H9 (cell line): ENCODE results near the gene PPP2R3C. TPM values are rescaled to one million over a fixed set of nuclear protein-coding genes. Genes with fewer than 3 reads are reported as not detected.

Experiments used
- DNase-seq: peaks from one replicate; pipeline ENCODE4 v3.0.0-alpha.2; 2017
- H2AFZ ChIP-seq: one replicate; pipeline ENCODE4 v1.6.1; 2013; ENCODE audit warnings: mild to moderate bottlenecking, low read length, control low read depth, moderate library complexity
- H2AK5ac ChIP-seq: 2 replicates; pipeline ENCODE4 v1.6.1; 2013; ENCODE audit warnings: low read length, control low read depth, mixed read lengths; ENCODE audit not compliant: insufficient read length
- H2BK120ac ChIP-seq: one replicate; pipeline ENCODE4 v1.6.1; 2013; ENCODE audit warnings: low read depth, mild to moderate bottlenecking, low read length, control low read depth, inconsistent platforms; ENCODE audit not compliant: poor library complexity, severe bottlenecking
- H2BK12ac ChIP-seq: 2 replicates; pipeline ENCODE4 v1.6.1; 2013; ENCODE audit warnings: low read length, control low read depth, mixed read lengths, low read depth; ENCODE audit not compliant: insufficient read length
- H2BK15ac ChIP-seq: 2 replicates; pipeline ENCODE4 v1.6.1; 2013; ENCODE audit warnings: low read depth, low read length, control low read depth
- H2BK20ac ChIP-seq: one replicate; pipeline ENCODE4 v1.6.1; 2013; ENCODE audit warnings: low read depth, mild to moderate bottlenecking, low read length, control low read depth, inconsistent platforms; ENCODE audit not compliant: poor library complexity, severe bottlenecking
- H2BK5ac ChIP-seq: 2 replicates; pipeline ENCODE4 v1.6.1; 2013; ENCODE audit warnings: low read length, control low read depth, mixed read lengths; ENCODE audit not compliant: insufficient read length
- H3K14ac ChIP-seq: 2 replicates; pipeline ENCODE4 v1.6.1; 2013; ENCODE audit warnings: low read length, control low read depth; ENCODE audit not compliant: insufficient read depth
- H3K18ac ChIP-seq: 2 replicates; pipeline ENCODE4 v1.6.1; 2013; ENCODE audit warnings: low read depth, mild to moderate bottlenecking, mixed read lengths, low read length, control low read depth; ENCODE audit not compliant: insufficient read length
- H3K23ac ChIP-seq: 2 replicates; pipeline ENCODE4 v1.6.1; 2013; ENCODE audit warnings: low read length, control low read depth, mixed read lengths, low read depth; ENCODE audit not compliant: insufficient read length
- H3K23me2 ChIP-seq: 2 replicates; pipeline ENCODE4 v1.6.1; 2013; ENCODE audit warnings: low read depth, mild to moderate bottlenecking, mixed read lengths, low read length, control low read depth; ENCODE audit not compliant: insufficient read length, poor library complexity, severe bottlenecking
- H3K27ac ChIP-seq: 2 replicates; pipeline ENCODE4 v1.5.1; 2013; ENCODE audit warnings: low read length, control low read depth, mixed read lengths, low read depth; ENCODE audit not compliant: insufficient read length
- H3K27me3 ChIP-seq: 2 replicates; pipeline ENCODE4 v1.6.1; 2013; ENCODE audit warnings: low read length, control low read depth, inconsistent platforms; ENCODE audit not compliant: insufficient read depth
- H3K4ac ChIP-seq: 2 replicates; pipeline ENCODE4 v1.6.1; 2013; ENCODE audit warnings: low read depth, mild to moderate bottlenecking, control low read depth, inconsistent platforms, low read length, moderate library complexity
- H3K4me1 ChIP-seq: 2 replicates; pipeline ENCODE4 v1.6.1; 2013; ENCODE audit warnings: low read length, control low read depth, inconsistent platforms; ENCODE audit not compliant: insufficient read depth
- H3K4me2 ChIP-seq: 2 replicates; pipeline ENCODE4 v1.6.1; 2013; ENCODE audit warnings: low read length, control low read depth, mixed read lengths; ENCODE audit not compliant: insufficient read length, insufficient read depth
- H3K56ac ChIP-seq: 2 replicates; pipeline ENCODE4 v1.6.1; 2013; ENCODE audit warnings: low read depth, mild to moderate bottlenecking, mixed read lengths, low read length, control low read depth; ENCODE audit not compliant: insufficient read length
- H3K79me1 ChIP-seq: 2 replicates; pipeline ENCODE4 v1.6.1; 2013; ENCODE audit warnings: low read depth, mild to moderate bottlenecking, moderate library complexity, low read length, control low read depth, inconsistent platforms; ENCODE audit not compliant: insufficient read depth, poor library complexity, severe bottlenecking
- H3K79me2 ChIP-seq: 2 replicates; pipeline ENCODE4 v1.6.1; 2013; ENCODE audit warnings: low read length, control low read depth, inconsistent platforms; ENCODE audit not compliant: insufficient read depth
- H3K9ac ChIP-seq: 2 replicates; pipeline ENCODE4 v1.6.1; 2013; ENCODE audit warnings: low read length, control low read depth, mixed read lengths; ENCODE audit not compliant: insufficient read length; ENCODE audit errors: extremely low read depth
- H3K9me3 ChIP-seq: one replicate; pipeline ENCODE4 v1.6.1; 2013; ENCODE audit warnings: low read depth, low read length, inconsistent platforms; ENCODE audit not compliant: control insufficient read depth
- H3T11ph ChIP-seq: one replicate; pipeline ENCODE4 v1.6.1; 2013; ENCODE audit warnings: mild to moderate bottlenecking, low read length, control low read depth, inconsistent platforms
- H4K20me1 ChIP-seq: one replicate; pipeline ENCODE4 v1.6.1; 2013; ENCODE audit not compliant: control insufficient read depth, insufficient read length, insufficient read depth
- H4K5ac ChIP-seq: 2 replicates; pipeline ENCODE4 v1.6.1; 2013; ENCODE audit warnings: low read depth, mild to moderate bottlenecking, mixed read lengths, low read length, control low read depth; ENCODE audit not compliant: insufficient read length
- H4K8ac ChIP-seq: replicated peaks from 2 replicates; pipeline ENCODE4 v1.6.1; 2013; ENCODE audit warnings: low read length, control low read depth, mixed read lengths, low read depth; ENCODE audit not compliant: insufficient read length
- H4K91ac ChIP-seq: 2 replicates; pipeline ENCODE4 v1.6.1; 2013; ENCODE audit warnings: low read depth, mild to moderate bottlenecking, moderate library complexity, mixed read lengths, low read length, control low read depth; ENCODE audit not compliant: insufficient read length
- H3K27ac Mint-ChIP-seq, 3 experiments: 2 replicates in 2 of 3; 3 replicates in 1 of 3; pipeline ENCODE4 v1.8.0; 2020 to 2021; ENCODE audit warnings: mixed read lengths in 3 of 3, mild to moderate bottlenecking in 1 of 3, moderate library complexity in 1 of 3
- H3K27me3 Mint-ChIP-seq: 2 replicates; pipeline ENCODE4 v1.8.0; 2021; ENCODE audit warnings: low read depth, mild to moderate bottlenecking, moderate library complexity, mixed read lengths
- H3K36me3 Mint-ChIP-seq, 3 experiments: 2 replicates in 2 of 3; 3 replicates in 1 of 3; pipeline ENCODE4 v1.8.0; 2020 to 2021; ENCODE audit warnings: low read depth in 3 of 3, mixed read lengths in 3 of 3; ENCODE audit not compliant: insufficient read depth in 1 of 3
- H3K4me1 Mint-ChIP-seq, 2 experiments: 2 replicates each; pipeline ENCODE4 v1.8.0; 2020; ENCODE audit warnings: mixed read lengths in 2 of 2
- H3K4me3 Mint-ChIP-seq, 2 experiments: 2 replicates in 1 of 2; 3 replicates in 1 of 2; pipeline ENCODE4 v1.8.0; 2020 to 2021; ENCODE audit warnings: mild to moderate bottlenecking in 2 of 2, mixed read lengths in 2 of 2, moderate library complexity in 1 of 2
- H3K9me3 Mint-ChIP-seq, 2 experiments: 2 replicates in 1 of 2; 3 replicates in 1 of 2; pipeline ENCODE4 v1.8.0; 2020; ENCODE audit warnings: mild to moderate bottlenecking in 2 of 2, mixed read lengths in 2 of 2, moderate library complexity in 1 of 2
- CTCF ChIP-seq: fragments of 200-600 bp; sonication (generic); conservative IDR thresholded peaks from 3 replicates; pipeline ENCODE4 v1.8.0; 2021; ENCODE audit warnings: antibody characterized with exemption, mild to moderate bottlenecking
- WGBS: extraction: QIAGEN DNeasy Blood & Tissue Kit; methylation state at CpG from one replicate; pipeline ENCODE4 v1.1.7; 2013; ENCODE audit warnings: missing lambda C conversion rate, low lambda C conversion rate, mixed read lengths; ENCODE audit not compliant: insufficient read length; ENCODE audit errors: extremely low coverage; 5-methylcytosine and 5-hydroxymethylcytosine counted together
- total RNA-seq: library from RNA; stranded (reverse); gene quantifications from 2 replicates; pipeline ENCODE4 v1.2.1, GENCODE V29; 2021

The PPP2R3C gene
- total RNA-seq, 1 experiment from 2014 or later, result 51.1 TPM

GRCh38 chr14:35079742-35080141 lies 42.0 kb downstream of the PPP2R3C start:
- Histone ChIP-seq H3K14ac (no peak overlapping the region), H3K27ac (no peak overlapping the region), H4K91ac (no peak overlapping the region), H3K18ac (no peak overlapping the region), H2BK5ac (no peak overlapping the region), H3K9me3 (no peaks in the 10 kb centered on the region), H3K27me3 (no peaks in the 10 kb centered on the region), H3K23ac (no peak overlapping the region), H2AFZ (no peak overlapping the region), H3K79me2 (no peaks in the 10 kb centered on the region), H2AK5ac (no peak overlapping the region), H3K4ac (no peak overlapping the region), H4K8ac (no peak overlapping the region), H3K4me2 (no peak overlapping the region), H2BK15ac (no peak overlapping the region), H3K9ac (no peak overlapping the region), H3K23me2 (no peaks in the 10 kb centered on the region), H4K20me1 (no peaks in the 10 kb centered on the region), H2BK12ac (no peak overlapping the region), H2BK120ac (no peak overlapping the region), H3K4me1 (no peaks in the 10 kb centered on the region), H4K5ac (no peak overlapping the region), H3T11ph (no peak overlapping the region), H2BK20ac (no peak overlapping the region), H3K56ac (no peak overlapping the region), H3K79me1 (no peaks in the 10 kb centered on the region)
- no CpG with 5 or more reads among the region's 1 CpG for WGBS
- H3K4me1 Mint-ChIP-seq, result no peaks in the 10 kb centered on the region
- H3K27me3 Mint-ChIP-seq, result no peaks in the 10 kb centered on the region
- no peak for TF ChIP-seq CTCF
- H3K27ac Mint-ChIP-seq, result no peak overlapping the region
- no peak overlapping the region for H3K4me3 Mint-ChIP-seq
- peaks cover 12 to 49% (median 23%) of the 10 kb centered on the region in 3 experiments; a peak in 6 of 7 replicates for H3K36me3 Mint-ChIP-seq
- H3K9me3 Mint-ChIP-seq, result no peaks in the 10 kb centered on the region
- no peak for DNase-seq
